ACHN (cell line): Measurements from ENCODE around the gene BCAS3.

ENCODE experiments used
- DNase-seq: peaks from one replicate; pipeline ENCODE4 v3.0.0-alpha.2; 2015
- in situ Hi-C: cut with HindIII; loops from 2 replicates; pipeline ENCODE4 v1.10.0; 2017; ENCODE audit warnings: low sequenced_read_pairs, low pct_ligation_motif_present, low pct_unique_long_range_greater_than_20kb

Gene BCAS3

DNA sequence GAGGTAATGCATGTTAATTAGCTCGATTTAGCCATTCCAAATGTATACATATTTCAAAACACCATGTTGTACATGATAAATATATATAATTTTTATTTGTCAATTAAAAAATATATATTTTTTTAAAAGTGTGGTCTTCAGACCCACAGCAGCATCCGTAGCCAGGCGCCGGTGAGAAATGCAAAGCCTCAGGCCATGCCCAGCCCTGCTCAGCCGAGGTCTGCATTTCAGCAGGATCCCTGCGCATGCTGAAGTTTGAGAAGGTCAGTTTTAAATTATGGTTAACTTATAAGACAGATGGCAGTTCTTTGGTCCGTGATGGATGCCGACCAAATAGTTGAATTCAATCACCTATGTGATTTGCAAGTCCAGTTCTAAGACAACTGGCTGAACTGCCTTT lies 694.0 kb downstream of the BCAS3 start:
- no peak for DNase-seq
- in situ Hi-C loops = no loop called here

DNA sequence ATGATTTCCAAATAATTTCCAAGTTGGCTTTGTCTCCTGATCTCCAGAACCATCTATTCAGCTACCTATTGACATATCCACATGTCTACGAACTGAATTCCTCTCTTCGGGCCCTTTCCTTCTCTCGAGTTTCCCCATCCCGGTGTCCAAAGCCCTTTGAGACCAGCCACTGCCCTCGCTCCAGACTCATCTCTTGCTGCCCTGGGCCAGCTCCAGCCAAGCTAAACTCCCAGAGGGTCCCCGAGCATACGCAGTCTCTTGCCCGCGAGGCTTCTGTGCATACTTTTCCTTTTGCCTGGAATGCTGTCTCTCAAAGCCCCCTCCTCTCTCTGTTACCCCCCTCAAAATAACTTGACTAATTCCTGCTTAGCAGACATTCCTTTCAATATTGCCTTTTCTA lies 694.8 kb downstream of the BCAS3 start:
- in situ Hi-C loops = no loop called here

DNA sequence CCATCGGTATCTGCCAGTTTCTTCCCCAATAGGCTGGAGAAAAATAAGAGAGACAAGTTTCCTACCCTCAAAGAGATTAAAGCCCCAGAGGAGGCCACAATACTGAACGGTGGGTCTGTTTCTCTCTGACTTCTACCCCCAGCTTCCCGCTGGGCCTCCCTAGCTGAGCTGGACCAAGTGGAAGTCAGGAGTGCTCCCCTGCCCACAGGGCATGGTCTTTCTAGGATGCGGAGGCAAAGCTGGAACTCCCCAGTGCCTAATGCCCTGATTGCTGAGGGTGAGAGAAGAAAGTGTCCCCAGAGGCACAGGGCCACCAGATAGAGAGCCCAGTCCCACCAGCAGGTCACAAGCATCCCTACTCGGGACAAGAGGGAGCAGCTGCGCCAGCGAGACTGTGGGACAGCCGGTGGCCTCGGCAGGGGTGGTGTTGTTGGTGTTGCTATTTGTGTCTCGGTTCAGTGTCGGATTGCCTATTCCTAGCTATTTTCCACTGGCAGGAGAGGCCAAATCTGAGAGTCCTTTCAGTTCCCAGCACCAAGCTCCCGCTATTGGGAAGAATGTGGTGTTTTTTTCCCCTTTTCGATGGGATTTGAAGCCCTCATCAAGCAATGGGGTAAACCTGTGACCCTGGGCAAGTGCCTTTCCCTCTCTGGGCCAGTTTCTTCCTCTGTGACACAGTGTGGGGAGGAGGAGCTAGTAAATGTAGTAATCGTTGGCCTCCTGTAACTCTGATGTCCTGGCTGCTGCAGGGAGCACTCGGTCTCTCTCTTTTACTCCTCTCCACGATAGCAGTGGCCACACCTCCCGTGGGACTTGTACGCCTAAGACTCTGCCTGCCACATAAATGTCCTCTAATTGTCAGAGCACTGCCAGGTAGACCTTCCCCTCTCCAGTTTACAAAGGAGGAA lies 699.5 kb downstream of the BCAS3 start:
- DNase-seq = no peak
- in situ Hi-C loops = no loop called here

More for the DNA sequence above, 694.8 kb downstream of the BCAS3 start:
- no peak for DNase-seq

DNA sequence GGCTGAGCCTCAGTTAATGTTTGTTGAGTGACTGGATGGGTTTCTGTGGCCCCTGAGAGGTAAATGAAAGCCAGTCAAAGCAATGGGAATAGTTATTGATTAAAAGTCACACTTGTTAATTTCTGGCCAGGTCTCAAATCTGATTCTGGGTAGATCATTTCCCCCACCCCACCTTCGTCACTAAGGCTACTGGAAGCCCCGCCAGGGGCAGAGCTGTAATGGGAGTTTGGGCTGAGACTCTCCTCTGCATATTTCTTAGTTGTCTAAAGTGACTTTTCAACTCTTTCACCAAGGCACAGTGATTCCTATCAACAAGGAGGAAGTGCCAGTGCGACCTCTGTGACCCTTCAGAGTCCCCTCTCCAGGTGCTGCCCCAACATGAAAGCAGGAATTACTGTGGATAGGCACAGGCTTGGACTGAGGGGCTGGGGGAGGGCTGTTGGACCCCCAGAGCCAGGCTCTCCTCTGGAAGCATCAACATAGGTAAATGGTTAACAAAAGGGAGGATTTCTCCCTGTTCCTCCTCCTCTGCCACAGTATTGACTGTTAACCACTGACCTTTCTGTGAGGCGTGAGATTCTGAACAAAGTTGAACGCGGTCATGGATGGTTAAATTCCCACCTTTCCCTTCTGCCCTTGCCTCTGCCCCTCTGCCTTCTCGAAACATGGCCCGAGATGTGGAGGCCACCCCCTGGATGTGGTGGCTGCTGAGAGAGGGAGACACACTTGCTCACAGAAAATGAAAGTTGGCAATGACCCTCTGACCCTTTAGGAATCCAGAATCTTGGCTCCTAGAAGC lies 701.2 kb downstream of the BCAS3 start:
- in situ Hi-C loops = no loop called here
- no peak for DNase-seq

DNA sequence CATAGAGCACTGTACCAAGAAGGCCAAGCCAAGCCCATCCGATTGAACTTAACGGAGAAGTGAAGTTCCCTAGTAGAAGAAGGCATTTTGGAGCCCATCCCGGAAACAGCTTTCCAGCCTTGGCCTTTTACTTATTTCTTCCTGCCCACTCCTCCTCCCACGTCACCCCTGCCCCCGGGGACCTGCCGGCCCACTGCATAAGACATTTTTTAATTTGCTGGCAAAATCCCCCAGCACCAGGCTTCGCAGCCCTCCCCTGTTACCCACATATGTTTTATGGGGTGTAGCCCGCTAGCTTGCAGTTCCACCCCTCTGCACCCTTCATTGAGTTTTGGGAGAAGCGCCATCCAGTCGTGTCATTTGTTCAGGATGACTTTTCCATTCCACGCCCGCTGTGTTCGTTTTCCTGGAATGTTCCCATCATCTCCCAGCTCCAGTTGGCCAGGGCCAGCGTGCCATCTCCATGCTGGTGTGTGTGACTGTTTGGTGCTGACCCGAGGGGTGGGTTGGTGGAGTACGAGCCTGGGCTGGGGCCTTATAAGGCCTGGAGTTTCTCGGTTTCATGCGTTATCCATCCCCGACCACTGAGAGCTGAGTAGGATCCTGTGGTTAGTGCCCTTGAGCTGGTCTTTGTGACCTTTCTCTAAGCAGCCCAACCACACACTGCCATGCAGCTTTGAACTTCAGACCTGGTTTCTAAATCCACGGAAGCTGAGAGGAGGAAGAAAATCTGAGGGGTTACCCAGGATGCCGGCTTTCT lies 702.0 kb downstream of the BCAS3 start:
- in situ Hi-C loops = no loop called here
- no peak for DNase-seq

DNA sequence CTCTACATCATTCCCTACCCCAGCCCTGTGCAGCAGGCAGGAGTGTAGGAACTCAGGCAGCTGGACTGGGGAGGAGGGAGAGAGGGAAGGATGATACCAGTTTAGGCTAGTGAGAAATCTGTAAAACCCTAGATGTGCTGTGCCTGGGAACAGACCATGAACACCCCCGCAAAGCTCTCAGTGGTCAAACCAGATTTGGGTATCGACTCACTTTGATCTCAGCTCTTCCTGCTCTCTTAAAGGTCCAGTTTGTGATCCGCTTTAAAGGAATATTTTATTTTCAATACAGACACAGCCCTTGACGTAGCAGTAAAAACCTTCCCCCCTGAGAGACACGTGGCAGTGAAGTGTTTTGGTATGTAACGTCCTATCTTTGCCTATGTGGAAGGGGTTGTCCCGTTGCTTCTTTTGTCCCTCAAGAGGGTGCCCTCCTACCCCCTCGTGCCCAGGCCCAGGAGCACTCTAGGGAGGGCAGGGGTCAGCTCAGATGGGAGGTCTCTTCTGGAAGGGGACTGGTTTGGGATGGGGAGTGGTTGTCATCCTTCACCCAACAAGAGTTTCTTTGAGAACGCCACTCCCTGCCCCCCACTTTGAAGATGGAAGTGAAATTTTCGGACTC lies 702.7 kb downstream of the BCAS3 start:
- no peak for DNase-seq
- in situ Hi-C loops = no loop called here

DNA sequence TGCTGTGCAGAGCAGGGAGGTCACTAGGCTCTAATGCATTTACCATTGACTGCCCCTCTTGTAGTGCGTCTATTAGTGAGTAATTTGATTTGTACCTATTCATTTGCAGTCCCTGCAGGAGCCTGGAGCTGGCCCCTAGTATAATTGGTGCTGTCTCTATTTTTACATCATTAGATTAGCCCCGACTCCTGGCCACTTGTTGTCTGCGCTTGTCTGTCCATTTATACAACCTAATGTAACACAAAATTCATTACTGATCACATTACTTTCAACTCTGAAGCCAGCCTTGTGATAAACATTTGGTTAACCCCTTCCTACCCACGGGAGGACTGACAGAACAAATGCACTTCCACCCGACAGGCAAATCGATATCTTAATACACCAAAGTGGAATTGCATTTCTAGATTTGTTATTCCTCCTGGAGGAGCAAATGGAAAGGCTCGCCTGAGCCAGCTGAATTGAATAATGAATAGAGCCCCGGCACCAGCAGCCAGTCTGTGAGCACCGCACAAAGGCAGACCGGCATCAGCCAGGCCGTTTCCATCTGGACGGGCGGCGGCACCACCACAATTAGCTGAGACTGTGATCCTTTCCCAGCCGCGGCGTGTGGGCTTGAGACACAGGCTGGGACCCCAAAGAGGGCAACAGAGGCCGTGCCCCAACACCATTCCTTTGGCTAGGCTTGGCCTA lies 703.3 kb downstream of the BCAS3 start:
- DNase-seq = no peak
- in situ Hi-C loops = no loop called here

DNA sequence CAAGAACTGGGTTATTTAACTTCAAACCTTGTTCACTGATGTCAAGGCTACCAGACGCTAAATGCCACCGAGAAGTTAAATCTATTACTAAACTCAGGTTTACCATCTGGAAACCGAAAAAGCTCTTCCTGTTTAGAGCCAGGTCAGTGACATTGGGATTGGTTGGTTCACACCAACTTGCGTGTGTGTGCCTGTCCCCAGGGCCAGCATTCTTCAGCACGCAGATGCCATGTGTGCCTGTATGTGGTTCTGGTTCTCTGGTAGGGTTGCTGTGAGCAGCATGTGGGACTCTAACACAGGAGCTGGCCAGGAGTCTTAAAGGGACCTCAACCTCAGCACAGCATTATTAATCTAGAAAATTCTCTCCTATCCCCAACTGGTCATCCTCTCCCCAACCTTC lies 703.9 kb downstream of the BCAS3 start:
- DNase-seq = no peak
- in situ Hi-C loops = no loop called here

DNA sequence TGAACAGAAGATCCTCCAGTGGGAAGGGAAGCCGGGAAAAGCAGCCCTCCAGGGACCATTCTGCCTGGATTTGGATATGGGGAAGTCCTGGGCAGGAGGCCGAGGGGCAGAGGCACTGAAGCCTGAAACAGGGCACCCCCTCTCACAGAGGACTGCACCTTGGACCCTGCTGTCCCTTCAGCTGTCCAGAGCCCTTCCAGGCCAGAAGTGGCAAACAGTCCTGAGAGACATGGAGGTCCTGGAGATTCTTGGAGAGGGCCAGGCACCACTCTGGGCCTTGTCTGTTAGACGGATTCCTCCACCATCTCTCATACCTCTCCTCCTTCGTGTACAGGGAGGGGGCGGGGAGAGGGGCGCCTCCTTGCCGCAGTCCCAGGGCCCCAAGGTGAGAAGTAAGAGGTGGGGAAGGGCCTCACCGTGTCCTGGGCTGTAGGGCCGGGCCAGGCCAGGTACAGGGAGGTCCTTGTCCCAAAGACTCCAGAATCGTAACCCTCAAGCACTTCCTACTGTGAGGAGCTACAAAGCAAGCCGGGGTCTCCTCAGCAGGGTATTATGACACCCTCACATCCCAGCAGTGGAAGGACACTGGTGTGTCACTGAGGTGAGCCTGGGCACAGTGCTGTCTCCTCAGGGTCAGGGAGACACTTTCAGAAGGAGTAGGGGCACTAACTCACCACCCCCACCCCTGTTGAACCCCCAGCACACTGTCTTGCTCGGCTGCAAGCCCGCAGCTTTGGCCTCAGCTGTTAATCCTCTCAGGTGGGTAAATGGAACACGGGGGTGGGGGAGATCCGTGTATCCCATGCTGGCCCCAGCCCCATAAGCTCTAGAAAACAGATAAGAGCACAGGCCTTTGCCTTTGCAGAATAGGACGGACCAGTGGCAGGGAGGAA lies 705.4 kb downstream of the BCAS3 start:
- in situ Hi-C loops = no loop called here
- DNase-seq = no peak

DNA sequence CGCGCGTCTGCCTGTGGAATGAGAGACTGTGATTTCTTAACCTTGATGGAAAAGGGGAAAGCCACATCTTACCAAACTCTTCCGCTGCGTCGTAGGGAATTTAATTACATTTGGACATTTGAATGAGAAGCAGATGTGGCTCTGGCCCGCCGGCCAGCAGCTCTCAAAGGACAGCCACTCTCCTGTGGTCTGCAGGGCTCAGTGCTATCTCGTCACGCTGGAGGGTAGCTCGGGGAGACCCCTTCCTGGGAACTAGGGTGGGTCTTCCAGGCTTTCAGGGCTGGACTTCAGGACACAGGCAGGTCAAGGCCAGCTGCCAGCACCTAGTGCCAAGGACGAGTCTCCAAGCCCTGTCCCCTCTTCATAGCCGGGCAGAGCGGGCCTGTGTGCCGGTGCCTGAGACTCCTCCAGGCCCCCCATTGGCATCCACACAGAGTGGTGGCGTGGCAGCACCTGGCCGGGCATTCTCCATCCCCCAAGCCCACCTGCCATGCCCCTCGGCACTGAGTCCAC lies 706.1 kb downstream of the BCAS3 start:
- no peak for DNase-seq
- in situ Hi-C loops = no loop called here

DNA sequence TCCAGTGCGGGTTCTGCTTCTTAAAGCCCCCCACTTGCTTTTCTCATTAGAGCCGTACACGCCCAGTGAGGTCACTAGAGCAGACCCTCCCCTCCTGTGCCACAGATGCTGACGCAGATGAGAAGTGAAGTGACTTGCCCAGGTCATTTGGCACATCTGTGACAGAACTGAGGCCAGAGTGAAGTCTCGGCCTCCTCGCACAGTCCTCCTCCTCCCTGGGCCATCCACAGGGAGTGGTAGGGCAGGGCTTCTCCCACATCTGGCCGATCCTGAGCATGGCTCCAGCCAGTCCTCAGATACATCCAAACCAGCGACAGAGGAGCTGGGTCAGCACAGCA lies 706.7 kb downstream of the BCAS3 start:
- no peak for DNase-seq
- in situ Hi-C loops = no loop called here

DNA sequence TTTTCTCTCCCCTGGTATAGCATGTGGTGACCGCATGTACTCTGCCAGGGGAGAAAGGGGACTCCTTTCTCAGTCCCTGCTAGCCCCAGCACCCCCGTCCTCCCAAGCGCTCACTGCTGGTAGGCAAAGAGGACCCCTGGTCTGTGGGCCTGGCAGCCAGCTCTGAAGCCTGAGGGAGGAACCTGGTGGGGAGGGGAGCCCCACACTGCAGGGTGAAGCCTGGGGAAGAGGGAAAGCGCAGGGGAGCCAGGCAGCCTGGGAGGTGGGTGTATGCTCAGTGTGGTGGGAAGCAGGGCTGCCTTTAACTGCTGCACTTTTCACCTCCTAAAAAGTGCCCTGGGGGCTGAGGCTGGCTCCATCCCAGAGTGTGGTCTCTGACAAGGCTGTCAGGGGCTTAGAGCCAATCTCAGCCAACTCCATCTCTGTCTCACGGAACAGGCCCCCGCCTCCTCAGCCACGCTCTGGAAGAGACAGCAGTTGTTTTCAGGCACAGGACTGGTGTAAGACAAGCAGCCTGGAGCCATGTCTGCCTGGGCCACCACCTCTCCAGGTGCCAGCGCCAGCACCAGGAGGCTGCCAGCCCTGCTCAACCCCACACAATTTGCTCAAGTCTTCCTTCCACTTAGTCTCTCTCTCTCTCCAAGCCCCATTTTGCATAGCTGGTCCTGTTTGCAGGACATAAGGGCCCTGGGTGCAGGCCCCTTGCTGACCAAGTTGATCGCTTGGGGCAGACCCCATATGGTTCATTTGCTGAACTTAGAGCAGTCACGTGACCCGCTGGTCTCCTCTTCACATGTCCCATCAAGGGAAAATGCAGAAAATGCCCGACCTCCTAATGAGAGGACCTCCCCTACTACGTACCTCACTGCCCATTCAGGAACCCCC lies 707.3 kb downstream of the BCAS3 start:
- DNase-seq = no peak
- in situ Hi-C loops = no loop called here

DNA sequence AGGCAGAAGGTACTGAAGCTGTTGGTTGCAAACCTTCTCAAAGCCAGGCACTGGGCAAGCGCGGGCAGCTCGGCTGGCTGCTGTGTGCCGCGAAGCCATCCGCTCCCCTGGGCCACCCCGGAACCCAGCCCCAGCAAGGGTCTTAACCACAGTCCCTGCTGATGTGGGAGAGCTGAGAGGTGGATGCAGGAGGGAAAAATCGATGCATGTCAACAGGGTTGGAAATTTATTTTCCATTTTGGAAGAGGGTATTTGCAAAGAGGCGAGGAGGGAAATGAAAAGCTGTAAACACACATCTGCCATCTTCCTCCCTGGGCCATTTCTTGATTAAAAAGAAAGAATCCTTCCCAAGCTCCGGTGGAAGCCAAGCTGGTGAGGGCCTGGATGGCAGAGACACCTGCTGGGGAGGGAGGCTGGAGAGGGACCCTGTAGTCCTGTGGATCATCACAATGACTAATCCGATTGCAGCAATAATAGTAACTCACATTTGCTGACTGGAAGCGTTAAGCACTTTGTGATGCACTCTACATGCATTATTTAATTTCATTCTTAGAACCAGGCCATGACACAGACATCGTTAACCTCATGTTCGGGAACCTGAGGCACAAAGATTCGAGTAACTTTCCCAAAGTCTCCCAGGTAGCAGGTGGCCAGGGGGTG lies 708.1 kb downstream of the BCAS3 start:
- in situ Hi-C loops = no loop called here

DNA sequence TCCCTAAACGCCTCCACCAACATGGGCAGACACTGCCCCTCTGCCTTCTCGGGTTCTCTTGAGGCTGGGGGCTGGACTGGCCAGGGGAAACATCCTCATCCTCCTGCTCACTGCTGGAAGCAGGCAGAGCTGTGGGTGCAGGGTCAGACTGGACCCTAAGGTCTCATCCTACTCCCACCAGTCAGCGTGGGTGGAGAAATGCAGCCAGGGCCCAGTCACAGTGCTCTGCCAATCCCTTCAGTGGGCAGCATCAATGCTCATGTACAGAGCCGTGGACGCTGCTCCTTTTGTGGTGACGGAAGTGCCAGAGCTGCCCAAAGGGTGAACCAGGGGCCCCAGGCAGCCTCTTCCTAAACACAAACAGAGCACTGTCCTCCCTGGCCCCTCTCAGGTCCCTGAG lies 708.6 kb downstream of the BCAS3 start:
- in situ Hi-C loops = no loop called here
- DNase-seq = no peak

More for the DNA sequence above, 708.1 kb downstream of the BCAS3 start:
- DNase-seq = no peak

DNA sequence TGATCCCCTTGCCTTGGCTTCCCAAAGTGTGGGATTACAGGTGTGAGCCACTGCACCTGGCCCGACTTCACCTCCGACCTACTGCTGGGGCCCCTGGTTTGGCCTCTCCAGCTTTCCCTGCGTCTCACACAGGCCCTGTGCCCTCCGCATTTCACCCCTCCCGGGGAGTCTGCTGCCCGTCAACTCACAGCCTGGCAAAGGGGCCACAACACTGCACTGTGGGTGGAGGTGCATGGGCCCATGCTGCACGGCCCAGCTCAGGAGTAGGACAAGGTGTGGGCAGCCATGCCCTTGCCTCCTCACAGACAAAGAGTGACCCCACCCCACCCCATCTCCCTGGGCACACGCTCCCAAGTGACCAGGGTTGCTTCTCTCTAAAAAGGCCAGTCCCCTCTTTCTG lies 709.4 kb downstream of the BCAS3 start:
- no peak for DNase-seq

More for the DNA sequence above, 709.4 kb downstream of the BCAS3 start:
- in situ Hi-C loops = no loop called here
